ENCODE results near the gene GFPT1. TPM values are rescaled to one million over a fixed set of nuclear protein-coding genes. Genes with fewer than 3 reads are reported as not detected.

The GFPT1 gene
- total RNA-seq: 10 to 100 TPM; 45.6 to 53.1 TPM

DNA sequence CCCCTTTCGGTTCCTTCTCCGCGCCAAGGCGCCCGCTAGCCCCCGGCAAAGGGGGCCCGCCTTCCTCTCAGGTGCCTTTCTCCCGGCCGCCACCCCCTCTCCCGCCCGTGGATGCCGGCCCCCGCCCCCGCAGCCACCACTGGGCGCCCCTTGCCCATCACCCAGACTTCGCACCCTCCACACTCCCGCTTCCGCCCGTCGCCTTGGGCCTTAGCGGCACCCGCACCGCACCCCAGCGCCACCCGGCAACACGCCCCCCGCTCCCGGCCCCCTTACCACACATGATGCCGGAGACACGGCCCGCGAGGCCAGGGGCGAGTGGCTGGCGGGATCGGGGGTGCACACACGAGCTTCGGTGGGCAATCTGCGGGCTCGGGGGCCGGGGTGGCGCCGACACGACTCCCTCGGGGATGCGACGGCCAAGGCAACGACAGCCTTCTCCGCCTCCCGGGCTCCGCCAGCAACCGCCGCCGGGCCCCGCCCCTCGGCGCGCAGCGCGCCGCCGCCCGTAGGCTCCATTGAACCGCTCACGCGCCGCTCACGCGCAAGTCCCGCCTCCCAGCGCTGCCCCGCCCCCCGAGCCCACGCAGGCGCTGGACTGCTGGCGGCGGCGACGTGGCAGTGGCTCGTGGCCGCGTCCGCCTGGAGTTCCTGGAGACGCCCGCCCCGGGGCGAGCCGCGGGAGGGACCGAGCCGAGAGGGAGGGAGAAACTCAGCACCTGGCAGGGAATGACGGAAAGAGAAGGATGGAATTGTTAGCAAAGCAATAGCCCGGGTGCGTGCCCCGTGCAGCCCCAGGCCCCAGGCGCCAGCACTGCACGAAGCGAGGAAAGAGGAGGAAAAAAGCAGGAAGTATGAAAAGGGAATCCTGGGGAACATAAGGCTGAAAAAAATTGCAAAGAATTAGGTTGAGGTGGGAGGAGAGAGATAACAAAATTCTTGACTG, at the start of gene GFPT1:
Gene GFPT1 (minus strand): TSS at position 439 of the 946 bp plus-strand sequence. CDS start 156 bp downstream, at position 283.
- ATAC-seq (ENCODE audit: insufficient number of reproducible peaks, low FRiP score, low read depth) (peak; percentile 82), DNase-seq (ENCODE audit: low spot score) (peak; percentile 72)
- Histone ChIP-seq H3K27ac (peak within 1 kb of the TSS; percentile 84 to 88), H3K9me3 (no peaks in the 10 kb centered on the region), H3K4me3 (peak within 1 kb of the TSS; percentile 94), H3K4me1 (ENCODE audit: control insufficient read depth in 1 of 2, low read depth in 2 of 2) (peaks cover 3 to 40% of the 10 kb centered on the region in 2 donors), H3K27me3 (replicated peaks; ENCODE audit: insufficient read depth) (no peaks in the 10 kb centered on the region), H3K36me3 (no peaks in the 10 kb centered on the region)
- TF ChIP-seq, protein P1, sequence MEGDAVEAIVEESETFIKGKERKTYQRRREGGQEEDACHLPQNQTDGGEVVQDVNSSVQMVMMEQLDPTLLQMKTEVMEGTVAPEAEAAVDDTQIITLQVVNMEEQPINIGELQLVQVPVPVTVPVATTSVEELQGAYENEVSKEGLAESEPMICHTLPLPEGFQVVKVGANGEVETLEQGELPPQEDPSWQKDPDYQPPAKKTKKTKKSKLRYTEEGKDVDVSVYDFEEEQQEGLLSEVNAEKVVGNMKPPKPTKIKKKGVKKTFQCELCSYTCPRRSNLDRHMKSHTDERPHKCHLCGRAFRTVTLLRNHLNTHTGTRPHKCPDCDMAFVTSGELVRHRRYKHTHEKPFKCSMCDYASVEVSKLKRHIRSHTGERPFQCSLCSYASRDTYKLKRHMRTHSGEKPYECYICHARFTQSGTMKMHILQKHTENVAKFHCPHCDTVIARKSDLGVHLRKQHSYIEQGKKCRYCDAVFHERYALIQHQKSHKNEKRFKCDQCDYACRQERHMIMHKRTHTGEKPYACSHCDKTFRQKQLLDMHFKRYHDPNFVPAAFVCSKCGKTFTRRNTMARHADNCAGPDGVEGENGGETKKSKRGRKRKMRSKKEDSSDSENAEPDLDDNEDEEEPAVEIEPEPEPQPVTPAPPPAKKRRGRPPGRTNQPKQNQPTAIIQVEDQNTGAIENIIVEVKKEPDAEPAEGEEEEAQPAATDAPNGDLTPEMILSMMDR (IDR thresholded peaks at IDR 0.05): no peak

DNA sequence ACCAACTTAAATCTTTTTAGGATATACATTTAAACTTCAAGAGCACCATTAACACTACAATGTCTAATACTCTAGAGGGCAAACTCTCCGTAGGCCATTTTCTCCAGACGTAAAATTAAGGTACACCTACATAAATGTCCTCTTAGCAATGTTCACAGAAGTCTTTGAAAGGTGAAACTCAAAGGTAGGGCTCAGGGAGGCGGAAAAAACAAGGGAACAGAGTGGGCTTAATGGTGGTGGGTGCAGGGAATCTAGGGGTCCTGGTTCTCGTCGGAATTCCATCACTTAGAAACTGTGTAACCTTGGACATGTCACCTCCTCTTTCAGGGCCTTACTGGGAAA, 49.5 kb upstream of the GFPT1 start:
- no peaks in the 10 kb centered on the region for H3K36me3 ChIP-seq
- peak overlapping the region; percentile 83 for H3K4me3 ChIP-seq
- no peak for DNase-seq (ENCODE audit: low spot score)
- TF ChIP-seq, protein P1 (IDR thresholded peaks at IDR 0.05): no peak
- peak overlapping the region; percentile 88 to 97 for H3K27ac ChIP-seq
- H3K4me1 ChIP-seq (ENCODE audit: control insufficient read depth in 1 of 2, low read depth in 2 of 2): peaks cover 13 to 33% of the 10 kb centered on the region in 2 donors
- H3K9me3 ChIP-seq: no peaks in the 10 kb centered on the region
- ATAC-seq (ENCODE audit: insufficient number of reproducible peaks, low FRiP score, low read depth): no peak
- H3K27me3 ChIP-seq (replicated peaks; ENCODE audit: insufficient read depth): no peaks in the 10 kb centered on the region

DNA sequence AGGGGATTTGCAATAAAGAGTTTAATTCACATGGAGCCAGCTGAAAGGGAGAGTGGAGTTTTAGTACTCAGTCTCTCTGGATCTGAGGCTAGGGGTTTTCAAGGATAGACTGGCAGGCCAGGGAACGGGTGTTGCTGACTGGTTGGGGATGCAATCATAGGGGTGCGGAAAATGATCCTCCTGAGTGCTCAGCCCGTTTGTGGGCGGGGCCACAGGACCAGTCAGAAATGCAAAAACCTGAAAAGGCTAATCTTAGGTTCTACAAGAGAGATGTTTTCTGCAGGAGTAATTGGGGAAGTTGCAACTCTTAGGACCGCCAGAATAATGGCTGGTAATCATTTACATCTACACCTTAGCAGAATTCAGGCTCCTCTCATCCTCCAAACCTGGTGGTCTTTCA, 47.7 kb upstream of the GFPT1 start:
- no peaks in the 10 kb centered on the region for H3K9me3 ChIP-seq
- no peak overlapping the region for H3K27ac ChIP-seq
- ATAC-seq (ENCODE audit: insufficient number of reproducible peaks, low FRiP score, low read depth) (no peak), DNase-seq (ENCODE audit: low spot score) (no peak)
- H3K27me3 ChIP-seq (replicated peaks; ENCODE audit: insufficient read depth): no peaks in the 10 kb centered on the region
- H3K4me3 ChIP-seq: no peak overlapping the region
- H3K36me3 ChIP-seq: peaks cover 6% of the 10 kb centered on the region
- peaks cover 13 to 33% of the 10 kb centered on the region in 2 donors for H3K4me1 ChIP-seq (ENCODE audit: control insufficient read depth in 1 of 2, low read depth in 2 of 2)
- TF ChIP-seq, protein P1 (IDR thresholded peaks at IDR 0.05): no peak

DNA sequence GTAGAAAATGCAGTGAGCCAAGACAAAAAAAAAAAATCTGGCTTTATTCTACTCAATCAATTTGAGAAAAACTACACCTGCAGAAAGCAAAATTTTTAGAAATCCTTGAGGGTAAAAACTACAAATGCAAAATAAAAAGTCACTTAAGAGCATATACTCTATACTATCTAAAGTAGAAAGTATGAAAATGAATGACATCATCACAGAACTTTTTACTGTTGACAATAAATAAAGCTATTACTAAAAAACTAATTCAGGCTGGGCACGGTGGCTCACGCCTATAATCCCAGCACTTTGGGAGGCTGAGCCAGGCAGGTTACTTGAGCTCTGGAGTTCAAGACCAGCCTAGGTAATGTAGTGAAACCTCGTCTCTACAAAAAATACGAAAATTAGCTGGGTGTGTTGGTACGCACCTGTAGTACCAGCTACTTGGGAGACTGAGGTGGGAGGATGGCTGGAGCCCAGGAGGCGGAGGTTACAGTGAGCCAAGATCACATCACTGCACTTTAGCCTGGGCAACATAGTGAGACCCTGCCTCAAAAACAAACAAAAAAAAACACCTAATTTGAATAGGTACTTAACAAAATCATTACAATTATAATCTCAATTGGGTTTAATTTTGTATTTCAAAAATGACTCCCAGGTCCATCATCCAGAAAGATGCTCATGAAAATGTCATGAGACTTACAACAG, 42.6 kb upstream of the GFPT1 start:
- no peaks in the 10 kb centered on the region for H3K27me3 ChIP-seq (replicated peaks; ENCODE audit: insufficient read depth)
- peaks cover under 1 to 6% of the 10 kb centered on the region in 2 donors for H3K4me1 ChIP-seq (ENCODE audit: control insufficient read depth in 1 of 2, low read depth in 2 of 2)
- TF ChIP-seq, protein P1 (IDR thresholded peaks at IDR 0.05): no peak
- H3K4me3 ChIP-seq: no peak overlapping the region
- no peaks in the 10 kb centered on the region for H3K9me3 ChIP-seq
- ATAC-seq (ENCODE audit: insufficient number of reproducible peaks, low FRiP score, low read depth): no peak
- peaks cover 31% of the 10 kb centered on the region for H3K36me3 ChIP-seq
- peak overlapping the region in 1 of 2 donors; percentile 16 for H3K27ac ChIP-seq
- DNase-seq (ENCODE audit: low spot score): no peak

DNA sequence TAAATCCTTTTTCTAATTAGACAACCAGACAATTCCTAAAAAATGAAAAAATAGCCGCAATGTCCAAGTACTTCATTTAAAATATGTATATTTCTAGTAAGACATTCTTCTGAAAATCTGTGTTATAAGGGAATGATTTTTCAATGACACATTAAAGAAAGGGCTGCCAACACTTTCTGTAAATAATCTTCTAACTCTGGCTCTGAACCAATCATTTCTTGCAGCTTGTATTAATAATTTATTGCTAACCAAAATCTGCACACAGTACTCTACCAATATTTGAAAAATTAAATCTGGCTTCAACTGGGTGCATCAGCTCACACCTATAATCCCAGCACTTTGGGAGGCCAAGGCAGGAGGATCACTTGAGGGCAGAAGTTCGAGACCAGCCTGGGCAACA, 42.0 kb upstream of the GFPT1 start:
- DNase-seq (ENCODE audit: low spot score) (no peak), ATAC-seq (ENCODE audit: insufficient number of reproducible peaks, low FRiP score, low read depth) (no peak)
- Histone ChIP-seq H3K27ac (peak overlapping the region in 1 of 2 donors; percentile 16), H3K27me3 (replicated peaks; ENCODE audit: insufficient read depth) (no peaks in the 10 kb centered on the region), H3K4me3 (no peak overlapping the region), H3K9me3 (no peaks in the 10 kb centered on the region), H3K36me3 (peaks cover 31% of the 10 kb centered on the region), H3K4me1 (ENCODE audit: control insufficient read depth in 1 of 2, low read depth in 2 of 2) (peaks cover 0 to 6% of the 10 kb centered on the region in 2 donors)
- TF ChIP-seq, protein P1 (IDR thresholded peaks at IDR 0.05): no peak
